Activated naive CD8-positive, alpha-beta T cell treated with anti-CD3 and anti-CD28 coated beads, Interleukin-2, amount 10 ng/mL, durations not matched to agents 7 days and 5 days (primary cell): ENCODE data around the gene KCNA10. TPM values are rescaled to one million over a fixed set of nuclear protein-coding genes. Genes with fewer than 3 reads are reported as not detected.

Experiments used
- ATAC-seq: fragments of 150-1000 bp; cut with Tn5 transposase; one replicate; pipeline ENCODE4 v1.10.0; 2021; ENCODE audit warnings: low read depth, moderate library complexity
- POLR2A ChIA-PET: fragments of 350-600 bp; sonication (Branson Sonifier 250); formaldehyde crosslinking; loops from one replicate; lab custom pipeline; 2021; ENCODE audit warnings: antibody characterized with exemption; lab: Charles Lee
- DNase-seq: peaks from one replicate; pipeline ENCODE4 v3.0.0; 2021
- H3K27ac Mint-ChIP-seq: one replicate; pipeline ENCODE4 v1.8.0; 2022; ENCODE audit warnings: mild to moderate bottlenecking, mixed read lengths
- H3K27me3 Mint-ChIP-seq: one replicate; pipeline ENCODE4 v1.8.0; 2022; ENCODE audit warnings: mild to moderate bottlenecking, moderate library complexity, mixed read lengths
- H3K36me3 Mint-ChIP-seq: one replicate; pipeline ENCODE4 v1.8.0; 2021; ENCODE audit warnings: mild to moderate bottlenecking, mixed read lengths
- H3K4me1 Mint-ChIP-seq: one replicate; pipeline ENCODE4 v1.8.0; 2021; ENCODE audit warnings: mixed read lengths
- H3K4me3 Mint-ChIP-seq: one replicate; pipeline ENCODE4 v1.8.0; 2022; ENCODE audit warnings: mild to moderate bottlenecking, moderate library complexity, mixed read lengths
- H3K9me3 Mint-ChIP-seq: one replicate; pipeline ENCODE4 v1.8.0; 2021; ENCODE audit warnings: mixed read lengths
- total RNA-seq, 2 experiments: library from RNA; stranded (reverse); gene quantifications; one replicate each; pipeline ENCODE4 v1.2.3, GENCODE V29; 2021

KCNA10 gene
- total RNA-seq, 2 experiments from 2014 or later, result not detected

GRCh38 chr1:110489406-110489805 lies 29.6 kb downstream of the KCNA10 start:
- POLR2A ChIA-PET, result no interaction called here
- Mint-ChIP-seq H3K4me3 (no peak overlapping the region), H3K27ac (no peak overlapping the region), H3K27me3 (peaks cover 5% of the 10 kb centered on the region), H3K4me1 (peaks cover 5% of the 10 kb centered on the region), H3K9me3 (no peaks in the 10 kb centered on the region), H3K36me3 (no peaks in the 10 kb centered on the region)
- DNase-seq (no peak), ATAC-seq (no peak)

- POLR2A ChIA-PET, result no interaction called here
- Mint-ChIP-seq H3K9me3 (no peaks in the 10 kb centered on the region), H3K36me3 (no peaks in the 10 kb centered on the region), H3K4me3 (no peak overlapping the region), H3K4me1 (peaks cover 5% of the 10 kb centered on the region), H3K27me3 (peaks cover 7% of the 10 kb centered on the region), H3K27ac (no peak overlapping the region)
- no peak for DNase-seq
- ATAC-seq, result no peak
Observed at GRCh38 chr1:110488867-110489266, 30.1 kb downstream of the KCNA10 start.

DNA sequence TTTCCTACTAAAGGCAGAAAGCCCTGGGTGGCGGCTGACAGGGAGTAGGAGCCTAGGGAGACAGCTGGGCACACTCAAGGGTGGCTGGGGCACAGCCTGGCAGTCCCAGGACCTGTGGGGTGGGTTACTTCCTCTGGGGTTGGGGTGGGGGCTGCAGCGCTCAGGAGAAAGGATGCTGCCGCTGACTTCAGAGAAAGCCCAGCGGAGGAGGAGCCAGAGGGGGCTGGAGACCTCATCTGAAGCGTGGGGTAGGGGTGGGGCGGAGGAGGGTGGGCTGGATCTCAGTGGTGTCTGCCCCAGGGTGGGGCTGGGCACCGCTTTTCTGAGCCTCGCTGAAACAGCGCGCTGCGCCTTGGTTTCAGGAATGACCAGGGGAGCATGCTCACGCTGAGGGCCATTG lies 30.8 kb downstream of the KCNA10 start:
- peaks cover 14% of the 10 kb centered on the region for H3K27me3 Mint-ChIP-seq

GRCh38 chr1:110487726-110488125 lies 31.2 kb downstream of the KCNA10 start:
- H3K27ac Mint-ChIP-seq, result no peak overlapping the region
- ATAC-seq, result no peak
- H3K4me1 Mint-ChIP-seq, result peaks cover 5% of the 10 kb centered on the region
- H3K27me3 Mint-ChIP-seq, result peaks cover 16% of the 10 kb centered on the region
- no peaks in the 10 kb centered on the region for H3K36me3 Mint-ChIP-seq
- no peak for DNase-seq
- no peak overlapping the region for H3K4me3 Mint-ChIP-seq
- no peaks in the 10 kb centered on the region for H3K9me3 Mint-ChIP-seq
- POLR2A ChIA-PET, result no interaction called here

More for the DNA sequence above, 30.8 kb downstream of the KCNA10 start:
- DNase-seq (no peak), ATAC-seq (no peak)
- POLR2A ChIA-PET, result no interaction called here
- Mint-ChIP-seq H3K36me3 (no peaks in the 10 kb centered on the region), H3K4me3 (no peak overlapping the region), H3K4me1 (peaks cover 5% of the 10 kb centered on the region), H3K9me3 (no peaks in the 10 kb centered on the region), H3K27ac (no peak overlapping the region)

DNA sequence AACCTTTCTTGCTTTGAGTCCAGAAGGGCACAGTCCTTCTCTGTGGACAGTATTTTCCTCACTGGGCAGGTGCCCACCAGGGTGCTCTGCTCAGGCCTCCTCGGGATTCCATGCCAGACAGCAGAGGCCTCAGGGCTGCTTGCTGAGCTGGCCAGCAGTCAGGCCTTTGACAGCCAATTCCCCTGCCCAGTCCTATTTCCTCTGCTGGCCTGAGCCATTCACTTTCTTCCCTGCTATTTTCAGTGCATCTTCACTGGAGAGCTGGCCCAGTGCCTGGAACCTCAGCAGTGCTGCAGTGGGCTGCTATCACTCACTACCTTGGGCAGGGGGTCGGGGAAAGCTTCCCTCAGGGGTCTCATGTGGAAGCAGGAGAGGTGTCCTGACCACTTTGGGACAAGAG lies 33.2 kb downstream of the KCNA10 start:
- Mint-ChIP-seq H3K4me3 (no peak overlapping the region), H3K27ac (no peak overlapping the region), H3K4me1 (no peaks in the 10 kb centered on the region), H3K9me3 (no peaks in the 10 kb centered on the region), H3K36me3 (no peaks in the 10 kb centered on the region), H3K27me3 (peaks cover 22% of the 10 kb centered on the region)
- POLR2A ChIA-PET, result no interaction called here
- DNase-seq, result no peak
- no peak for ATAC-seq

DNA sequence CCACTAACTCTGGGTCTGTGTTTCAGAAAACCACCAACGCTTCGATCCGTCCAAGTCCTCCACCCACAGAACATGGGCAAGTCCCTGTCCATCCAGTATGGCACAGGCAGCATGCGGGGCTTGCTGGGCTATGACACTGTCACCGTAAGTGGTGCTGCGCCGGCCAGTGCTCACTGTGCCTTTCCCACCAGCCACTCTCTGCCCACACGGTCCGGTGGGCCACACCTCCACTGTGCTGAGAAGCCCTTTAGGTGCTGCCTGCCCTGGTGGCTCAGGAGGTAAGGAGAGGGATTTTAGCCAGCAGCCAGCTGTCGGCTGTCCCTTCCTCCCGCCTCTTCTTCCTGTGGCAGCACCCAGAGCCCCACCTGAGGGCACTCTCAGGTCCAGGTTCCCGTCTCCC lies 34.2 kb downstream of the KCNA10 start:
- Mint-ChIP-seq H3K27me3 (peaks cover 22% of the 10 kb centered on the region), H3K27ac (no peak overlapping the region), H3K4me1 (no peaks in the 10 kb centered on the region), H3K9me3 (no peaks in the 10 kb centered on the region), H3K4me3 (no peak overlapping the region), H3K36me3 (no peaks in the 10 kb centered on the region)
- ATAC-seq, result no peak
- POLR2A ChIA-PET, result no interaction called here
- DNase-seq, result no peak

GRCh38 chr1:110483308-110483685 lies 35.7 kb downstream of the KCNA10 start:
- H3K4me3 Mint-ChIP-seq, result no peak overlapping the region
- no peaks in the 10 kb centered on the region for H3K9me3 Mint-ChIP-seq
- no peaks in the 10 kb centered on the region for H3K4me1 Mint-ChIP-seq
- H3K27ac Mint-ChIP-seq, result no peak overlapping the region
- peaks cover 22% of the 10 kb centered on the region for H3K27me3 Mint-ChIP-seq
- no peak for ATAC-seq
- no peaks in the 10 kb centered on the region for H3K36me3 Mint-ChIP-seq
- DNase-seq, result no peak
- POLR2A ChIA-PET, result no interaction called here

DNA sequence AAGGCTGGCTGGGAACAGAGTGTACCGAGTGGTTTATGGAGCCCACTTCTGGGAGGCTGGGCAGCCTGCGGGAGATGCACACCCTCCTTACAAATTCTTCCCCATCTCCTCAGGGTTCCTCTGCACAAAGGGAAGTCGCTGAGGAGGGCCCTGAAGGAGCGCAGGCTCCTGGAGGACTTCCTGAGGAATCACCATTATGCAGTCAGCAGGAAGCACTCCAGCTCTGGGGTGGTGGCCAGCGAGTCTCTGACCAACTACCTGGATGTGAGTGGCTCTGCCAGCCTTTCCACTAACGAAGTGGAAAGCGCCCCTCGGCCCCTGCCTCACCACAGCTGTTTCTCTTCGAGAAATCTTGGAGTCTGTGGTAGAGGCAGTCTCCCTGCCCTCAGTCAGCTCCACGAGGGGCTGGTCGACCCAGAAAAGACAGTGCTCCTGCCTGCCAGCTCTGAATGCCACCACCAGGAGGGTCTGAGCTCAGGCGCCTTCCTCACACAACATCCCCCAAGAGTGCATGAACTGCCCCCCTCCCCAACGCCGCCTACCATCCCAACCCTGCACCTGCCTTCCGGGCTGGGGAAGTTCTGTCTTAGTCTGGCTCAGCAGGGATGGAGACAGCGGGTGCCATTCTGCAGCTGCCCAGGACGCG lies 36.2 kb downstream of the KCNA10 start:
- POLR2A ChIA-PET, result no interaction called here
- no peaks in the 10 kb centered on the region for H3K36me3 Mint-ChIP-seq
- ATAC-seq (no peak), DNase-seq (no peak)
- no peak overlapping the region for H3K27ac Mint-ChIP-seq
- no peak overlapping the region for H3K4me3 Mint-ChIP-seq
- no peaks in the 10 kb centered on the region for H3K4me1 Mint-ChIP-seq
- no peaks in the 10 kb centered on the region for H3K9me3 Mint-ChIP-seq
- peaks cover 22% of the 10 kb centered on the region for H3K27me3 Mint-ChIP-seq

- H3K36me3 Mint-ChIP-seq, result no peaks in the 10 kb centered on the region
- POLR2A ChIA-PET, result no interaction called here
- no peak for ATAC-seq
Observed at GRCh38 chr1:110481968-110482623, 36.9 kb downstream of the KCNA10 start.

GRCh38 chr1:110480356-110481096 lies 38.4 kb downstream of the KCNA10 start:
- POLR2A ChIA-PET, result no interaction called here
- Mint-ChIP-seq H3K27me3 (peaks cover 22% of the 10 kb centered on the region), H3K36me3 (no peaks in the 10 kb centered on the region)

More at GRCh38 chr1:110481968-110482623, 36.9 kb downstream of the KCNA10 start:
- Mint-ChIP-seq H3K4me1 (no peaks in the 10 kb centered on the region), H3K9me3 (no peaks in the 10 kb centered on the region), H3K4me3 (no peak overlapping the region), H3K27me3 (peaks cover 22% of the 10 kb centered on the region), H3K27ac (no peak overlapping the region)
- no peak for DNase-seq

GRCh38 chr1:110478886-110479285 lies 40.1 kb downstream of the KCNA10 start:
- Mint-ChIP-seq H3K4me1 (no peaks in the 10 kb centered on the region), H3K9me3 (no peaks in the 10 kb centered on the region), H3K27ac (no peak overlapping the region), H3K27me3 (peaks cover 15% of the 10 kb centered on the region), H3K36me3 (no peaks in the 10 kb centered on the region), H3K4me3 (no peak overlapping the region)
- no peak for ATAC-seq
- POLR2A ChIA-PET, result no interaction called here
- no peak for DNase-seq

More at GRCh38 chr1:110480356-110481096, 38.4 kb downstream of the KCNA10 start:
- H3K27ac Mint-ChIP-seq, result no peak overlapping the region
- H3K4me1 Mint-ChIP-seq, result no peaks in the 10 kb centered on the region
- no peak overlapping the region for H3K4me3 Mint-ChIP-seq
- H3K9me3 Mint-ChIP-seq, result no peaks in the 10 kb centered on the region
- ATAC-seq, result no peak
- no peak for DNase-seq

- Mint-ChIP-seq H3K36me3 (no peaks in the 10 kb centered on the region), H3K9me3 (no peaks in the 10 kb centered on the region)
Observed at GRCh38 chr1:110477967-110478640, 40.9 kb downstream of the KCNA10 start.

DNA sequence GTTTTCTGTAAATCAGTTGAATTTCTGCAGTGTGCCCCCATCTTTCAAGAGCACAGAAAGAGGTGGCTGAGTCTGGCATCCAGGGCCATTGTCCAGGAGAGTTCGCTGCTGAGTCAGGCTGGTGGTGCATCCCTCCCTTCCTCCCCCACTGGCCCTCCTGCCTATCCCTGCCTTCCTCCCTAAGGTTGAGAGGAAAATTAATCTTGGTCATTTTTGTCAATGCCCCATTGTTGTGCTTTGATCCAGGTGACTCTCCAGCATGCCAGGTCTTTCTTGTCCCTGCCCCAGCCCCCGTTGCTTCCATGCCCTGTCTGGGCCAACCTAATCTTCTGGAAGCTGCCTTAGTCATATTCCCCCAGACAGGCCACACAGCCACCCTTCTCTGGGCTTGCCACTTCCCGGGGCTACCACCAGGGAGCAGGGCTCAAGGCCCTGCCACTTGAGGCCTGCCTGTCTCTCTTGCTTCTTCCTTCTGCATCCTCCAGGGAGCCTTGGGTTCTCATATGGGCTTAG lies 41.5 kb downstream of the KCNA10 start:
- ATAC-seq (no peak), DNase-seq (no peak)
- POLR2A ChIA-PET, result no interaction called here
- Mint-ChIP-seq H3K9me3 (no peaks in the 10 kb centered on the region), H3K36me3 (no peaks in the 10 kb centered on the region), H3K27me3 (peaks cover 6% of the 10 kb centered on the region), H3K4me1 (no peaks in the 10 kb centered on the region), H3K27ac (no peak overlapping the region), H3K4me3 (no peak overlapping the region)

More at GRCh38 chr1:110477967-110478640, 40.9 kb downstream of the KCNA10 start:
- Mint-ChIP-seq H3K27me3 (peaks cover 7% of the 10 kb centered on the region), H3K4me3 (no peak overlapping the region), H3K27ac (no peak overlapping the region), H3K4me1 (no peaks in the 10 kb centered on the region)
- no peak for ATAC-seq
- no peak for DNase-seq
- POLR2A ChIA-PET, result interaction anchor here (0.6 kb wide), 1 partner anchor 93 kb away, joined by 6 read pairs; no protein-coding TSS in a partner anchor
